ENCODE results near the gene DYNC1LI2.

Gene DYNC1LI2

DNA sequence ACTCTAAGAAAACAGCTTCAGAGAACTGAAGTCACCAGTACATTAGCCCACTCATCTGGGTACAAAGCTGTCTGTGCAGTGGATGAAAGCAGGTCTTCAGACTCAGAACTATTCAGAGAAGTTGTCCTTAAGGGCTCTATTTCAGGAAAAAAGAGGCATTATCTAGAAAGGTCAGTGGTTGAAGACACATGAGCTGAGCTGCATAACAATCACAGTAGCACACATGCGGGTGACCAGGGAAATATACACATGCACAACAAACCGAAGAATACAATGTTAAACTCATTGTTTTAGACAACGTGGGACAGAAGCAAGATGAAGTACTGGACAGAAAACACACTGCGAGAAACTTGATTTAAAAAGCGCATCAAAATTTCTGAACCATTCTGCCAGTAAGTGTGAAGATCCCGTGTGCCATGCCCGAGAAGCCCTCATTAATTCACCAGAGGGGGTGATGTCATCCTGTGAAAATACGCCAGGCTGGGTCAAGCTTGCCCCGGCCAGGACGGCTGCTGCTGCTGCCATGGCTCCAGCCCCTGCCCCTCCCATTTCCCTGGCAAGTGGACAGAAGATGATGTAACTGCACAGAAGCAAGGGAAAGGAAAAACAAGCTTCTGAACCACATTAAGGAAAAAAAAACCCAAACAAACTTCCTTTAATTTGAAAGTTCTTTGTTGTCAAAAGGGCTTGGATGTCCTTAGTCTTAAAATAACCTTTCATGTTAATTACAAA is 10.1 kb downstream of the DYNC1LI2 start:
- CTCF ChIA-PET = interaction anchor here (0.7 to 8.0 kb wide), 15 partner anchors 7 to 133 kb away, joined by 3 to 107 read pairs (median 4); partner anchors contain the start of gene DYNC1LI2
- WGBS (ENCODE audit: insufficient coverage) = 91% methylated on average over 7 of the region's 10 CpGs
- DNase-seq = no peak
- H3K9me3 ChIP-seq (ENCODE audit: control extremely low read depth in 1 of 5, control insufficient read depth in 4 of 5, insufficient read depth in 2 of 5, low read depth in 1 of 5, low read length in 4 of 5) = no peaks in the 10 kb centered on the region
- H3K36me3 ChIP-seq (ENCODE audit: control insufficient read depth in 4 of 4, insufficient read depth in 4 of 4, low read length in 3 of 4) = peaks cover 29 to 79% (median 49%) of the 10 kb centered on the region in 4 experiments
- POLR2A ChIA-PET = no interaction called here
- no peaks in the 10 kb centered on the region for H3K27me3 ChIP-seq (replicated peaks in 2 of 5; ENCODE audit: control insufficient read depth in 4 of 5, insufficient read depth in 5 of 5, low read length in 4 of 5)
- H3K4me1 ChIP-seq (ENCODE audit: control extremely low read depth in 1 of 4, control insufficient read depth in 4 of 4, insufficient read depth in 4 of 4, low read length in 3 of 4) = peaks cover 6 to 20% (median 15%) of the 10 kb centered on the region in 4 experiments
- H3K27ac ChIP-seq (ENCODE audit: insufficient read depth in 1 of 2, low read depth in 1 of 2, low read length in 2 of 2, poor library complexity in 1 of 2, severe bottlenecking in 2 of 2) = peak overlapping the region in 1 of 2 experiments; percentile 44
- no peak overlapping the region for H3K4me3 ChIP-seq (ENCODE audit: control insufficient read depth in 1 of 7, extremely low read depth in 1 of 7, insufficient read depth in 4 of 7, low read depth in 2 of 7, low read length in 6 of 7)

DNA sequence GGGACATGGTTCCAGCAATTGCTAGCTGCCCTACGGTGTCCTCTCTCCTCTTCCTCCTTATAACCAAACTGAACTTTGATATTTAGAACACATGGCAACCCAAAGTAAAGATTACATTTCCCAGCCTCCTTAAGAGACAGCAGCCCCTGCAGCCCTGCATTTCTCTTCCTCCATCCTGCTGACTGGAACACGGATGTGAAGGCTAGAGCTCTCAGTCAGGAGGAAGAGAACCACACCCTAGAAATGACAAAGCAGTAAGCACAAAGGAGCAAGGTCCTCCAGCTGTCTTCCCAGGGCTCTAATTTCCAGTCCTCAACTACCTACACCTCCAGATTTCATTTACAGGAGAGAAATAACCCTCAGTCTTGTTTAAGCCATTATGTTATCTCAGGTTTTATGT is 10.9 kb downstream of the DYNC1LI2 start:
- peaks cover 29 to 83% (median 56%) of the 10 kb centered on the region in 4 experiments for H3K36me3 ChIP-seq (ENCODE audit: control insufficient read depth in 4 of 4, insufficient read depth in 4 of 4, low read length in 3 of 4)
- H3K9me3 ChIP-seq (ENCODE audit: control extremely low read depth in 1 of 5, control insufficient read depth in 4 of 5, insufficient read depth in 2 of 5, low read depth in 1 of 5, low read length in 4 of 5) = no peaks in the 10 kb centered on the region
- no peak for DNase-seq
- peak overlapping the region in 1 of 7 experiments; percentile 3 for H3K4me3 ChIP-seq (ENCODE audit: control insufficient read depth in 1 of 7, extremely low read depth in 1 of 7, insufficient read depth in 4 of 7, low read depth in 2 of 7, low read length in 6 of 7)
- peaks cover 4 to 13% (median 9%) of the 10 kb centered on the region in 4 experiments for H3K4me1 ChIP-seq (ENCODE audit: control extremely low read depth in 1 of 4, control insufficient read depth in 4 of 4, insufficient read depth in 4 of 4, low read length in 3 of 4)
- peak overlapping the region in 1 of 2 experiments; percentile 44 for H3K27ac ChIP-seq (ENCODE audit: insufficient read depth in 1 of 2, low read depth in 1 of 2, low read length in 2 of 2, poor library complexity in 1 of 2, severe bottlenecking in 2 of 2)
- ChIA-PET CTCF (interaction anchor here (0.7 to 8.0 kb wide), 18 partner anchors 8 to 134 kb away, joined by 3 to 107 read pairs (median 4); partner anchors contain the start of gene DYNC1LI2), POLR2A (no interaction called here)
- H3K27me3 ChIP-seq (replicated peaks in 2 of 5; ENCODE audit: control insufficient read depth in 4 of 5, insufficient read depth in 5 of 5, low read length in 4 of 5) = no peaks in the 10 kb centered on the region
- WGBS (ENCODE audit: insufficient coverage) = no CpG with 5 or more reads among the region's 2 CpGs

DNA sequence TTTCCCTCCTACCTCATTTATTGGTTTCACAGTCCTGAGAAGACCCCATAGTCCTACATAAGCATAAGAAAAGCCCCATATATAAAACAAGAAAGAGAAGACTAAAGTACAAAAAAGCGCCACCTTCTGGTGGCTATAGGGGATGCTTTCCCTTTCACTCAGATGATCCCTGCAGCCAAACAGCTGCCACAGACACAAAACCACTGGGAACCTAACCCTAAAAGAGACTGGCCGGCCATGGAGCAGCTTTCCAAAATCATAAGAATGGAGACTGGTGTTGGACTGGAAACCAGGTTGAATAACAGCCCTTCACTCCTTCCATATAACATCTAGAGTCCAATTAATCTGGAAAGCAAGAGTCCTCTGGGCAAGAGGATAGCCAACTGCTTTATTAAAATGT is 11.4 kb downstream of the DYNC1LI2 start:
- H3K9me3 ChIP-seq (ENCODE audit: control extremely low read depth in 1 of 5, control insufficient read depth in 4 of 5, insufficient read depth in 2 of 5, low read depth in 1 of 5, low read length in 4 of 5) = no peaks in the 10 kb centered on the region
- H3K4me1 ChIP-seq (ENCODE audit: control extremely low read depth in 1 of 4, control insufficient read depth in 4 of 4, insufficient read depth in 4 of 4, low read length in 3 of 4) = peaks cover 4 to 13% (median 6%) of the 10 kb centered on the region in 4 experiments
- no peak overlapping the region for H3K4me3 ChIP-seq (ENCODE audit: control insufficient read depth in 1 of 7, extremely low read depth in 1 of 7, insufficient read depth in 4 of 7, low read depth in 2 of 7, low read length in 6 of 7)
- WGBS (ENCODE audit: insufficient coverage) = no CpG with 5 or more reads among the region's 2 CpGs
- peak in 2 of 3 donors; percentile 54 to 62 for DNase-seq
- H3K36me3 ChIP-seq (ENCODE audit: control insufficient read depth in 4 of 4, insufficient read depth in 4 of 4, low read length in 3 of 4) = peaks cover 29 to 81% (median 57%) of the 10 kb centered on the region in 4 experiments
- CTCF ChIA-PET = interaction anchor here (0.7 to 8.0 kb wide), 15 partner anchors 9 to 134 kb away, joined by 3 to 107 read pairs (median 4); partner anchors contain the start of gene DYNC1LI2
- POLR2A ChIA-PET = no interaction called here
- no peaks in the 10 kb centered on the region for H3K27me3 ChIP-seq (replicated peaks in 2 of 5; ENCODE audit: control insufficient read depth in 4 of 5, insufficient read depth in 5 of 5, low read length in 4 of 5)
- H3K27ac ChIP-seq (ENCODE audit: insufficient read depth in 1 of 2, low read depth in 1 of 2, low read length in 2 of 2, poor library complexity in 1 of 2, severe bottlenecking in 2 of 2) = peak overlapping the region in 1 of 2 experiments; percentile 6

DNA sequence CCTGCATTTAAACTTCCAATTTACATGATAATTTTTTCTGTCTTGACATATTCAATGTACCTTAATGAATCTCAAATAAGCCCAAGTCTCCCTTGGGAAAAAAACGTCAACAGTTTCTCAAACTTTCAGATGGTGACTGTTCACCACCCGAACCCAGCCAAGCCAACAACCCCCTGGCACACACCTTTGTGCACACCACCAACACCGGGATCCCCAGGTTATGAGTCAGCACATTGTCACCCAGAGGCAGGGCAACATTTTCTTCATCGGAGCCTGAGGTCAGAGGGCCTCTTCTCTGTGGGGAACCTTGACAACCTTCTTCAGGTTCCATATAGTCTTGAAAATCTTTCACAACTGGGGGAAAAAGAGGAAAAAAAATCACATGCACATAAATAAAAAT is 15.5 kb downstream of the DYNC1LI2 start:
- CTCF ChIA-PET = interaction anchor here (0.8 to 8.0 kb wide), 7 partner anchors 7 to 128 kb away, joined by 3 to 107 read pairs (median 7); partner anchors contain the start of gene DYNC1LI2
- Histone ChIP-seq H3K36me3 (ENCODE audit: control insufficient read depth in 4 of 4, insufficient read depth in 4 of 4, low read length in 3 of 4) (peaks cover 30 to 86% (median 55%) of the 10 kb centered on the region in 4 experiments), H3K4me1 (ENCODE audit: control extremely low read depth in 1 of 4, control insufficient read depth in 4 of 4, insufficient read depth in 4 of 4, low read length in 3 of 4) (peaks cover 2 to 7% (median 5%) of the 10 kb centered on the region in 4 experiments), H3K4me3 (ENCODE audit: control insufficient read depth in 1 of 7, extremely low read depth in 1 of 7, insufficient read depth in 4 of 7, low read depth in 2 of 7, low read length in 6 of 7) (no peak overlapping the region), H3K27ac (ENCODE audit: insufficient read depth in 1 of 2, low read depth in 1 of 2, low read length in 2 of 2, poor library complexity in 1 of 2, severe bottlenecking in 2 of 2) (no peak overlapping the region), H3K27me3 (replicated peaks in 2 of 5; ENCODE audit: control insufficient read depth in 4 of 5, insufficient read depth in 5 of 5, low read length in 4 of 5) (no peaks in the 10 kb centered on the region), H3K9me3 (ENCODE audit: control extremely low read depth in 1 of 5, control insufficient read depth in 4 of 5, insufficient read depth in 2 of 5, low read depth in 1 of 5, low read length in 4 of 5) (no peaks in the 10 kb centered on the region)
- POLR2A ChIA-PET = no interaction called here
- no peak for DNase-seq
- 100% methylated on average over 4 of the region's 4 CpGs for WGBS (ENCODE audit: insufficient coverage)

DNA sequence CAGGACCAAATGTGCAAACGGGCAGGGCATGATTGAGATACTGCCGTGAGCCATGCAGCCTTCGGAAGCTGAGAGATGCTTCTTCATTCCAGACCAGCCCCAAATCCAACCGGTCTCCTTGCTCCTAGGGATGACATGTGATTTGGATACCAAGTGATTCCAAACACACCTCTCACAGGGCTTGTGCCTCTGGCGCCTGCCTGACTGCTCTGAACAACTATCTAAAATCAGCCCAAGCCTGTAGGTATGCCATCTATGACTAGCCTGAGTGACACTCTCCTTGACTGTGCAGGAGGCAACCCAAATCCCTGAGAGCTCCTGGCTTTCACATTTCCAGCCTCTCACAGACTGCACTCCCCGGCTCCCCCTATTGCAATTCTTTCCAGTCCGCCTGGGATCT is 20.3 kb downstream of the DYNC1LI2 start:
- no peak for DNase-seq
- ChIA-PET POLR2A (no interaction called here), CTCF (interaction anchor here (0.6 to 7.9 kb wide), 7 partner anchors 9 to 81 kb away, joined by 3 to 107 read pairs (median 4); no protein-coding TSS in a partner anchor)
- Histone ChIP-seq H3K36me3 (ENCODE audit: control insufficient read depth in 4 of 4, insufficient read depth in 4 of 4, low read length in 3 of 4) (peaks cover 20 to 83% (median 52%) of the 10 kb centered on the region in 4 experiments), H3K27me3 (replicated peaks in 2 of 5; ENCODE audit: control insufficient read depth in 4 of 5, insufficient read depth in 5 of 5, low read length in 4 of 5) (no peaks in the 10 kb centered on the region), H3K27ac (ENCODE audit: insufficient read depth in 1 of 2, low read depth in 1 of 2, low read length in 2 of 2, poor library complexity in 1 of 2, severe bottlenecking in 2 of 2) (no peak overlapping the region), H3K4me1 (ENCODE audit: control extremely low read depth in 1 of 4, control insufficient read depth in 4 of 4, insufficient read depth in 4 of 4, low read length in 3 of 4) (peaks cover 3 to 11% (median 10%) of the 10 kb centered on the region in 4 experiments), H3K4me3 (ENCODE audit: control insufficient read depth in 1 of 7, extremely low read depth in 1 of 7, insufficient read depth in 4 of 7, low read depth in 2 of 7, low read length in 6 of 7) (no peak overlapping the region), H3K9me3 (ENCODE audit: control extremely low read depth in 1 of 5, control insufficient read depth in 4 of 5, insufficient read depth in 2 of 5, low read depth in 1 of 5, low read length in 4 of 5) (no peaks in the 10 kb centered on the region)
- 86% methylated on average over 5 of the region's 7 CpGs for WGBS (ENCODE audit: insufficient coverage)

- Histone ChIP-seq H3K27me3 (replicated peaks in 2 of 5; ENCODE audit: control insufficient read depth in 4 of 5, insufficient read depth in 5 of 5, low read length in 4 of 5) (no peaks in the 10 kb centered on the region), H3K36me3 (ENCODE audit: control insufficient read depth in 4 of 4, insufficient read depth in 4 of 4, low read length in 3 of 4) (peaks cover 19 to 88% (median 54%) of the 10 kb centered on the region in 4 experiments), H3K9me3 (ENCODE audit: control extremely low read depth in 1 of 5, control insufficient read depth in 4 of 5, insufficient read depth in 2 of 5, low read depth in 1 of 5, low read length in 4 of 5) (no peaks in the 10 kb centered on the region), H3K4me1 (ENCODE audit: control extremely low read depth in 1 of 4, control insufficient read depth in 4 of 4, insufficient read depth in 4 of 4, low read length in 3 of 4) (peaks cover 3 to 11% (median 10%) of the 10 kb centered on the region in 4 experiments), H3K27ac (ENCODE audit: insufficient read depth in 1 of 2, low read depth in 1 of 2, low read length in 2 of 2, poor library complexity in 1 of 2, severe bottlenecking in 2 of 2) (no peak overlapping the region), H3K4me3 (ENCODE audit: control insufficient read depth in 1 of 7, extremely low read depth in 1 of 7, insufficient read depth in 4 of 7, low read depth in 2 of 7, low read length in 6 of 7) (no peak overlapping the region)
- no peak for DNase-seq
- CTCF ChIA-PET = interaction anchor here (0.6 to 7.9 kb wide), 15 partner anchors 11 to 296 kb away, joined by 3 to 107 read pairs (median 6); partner anchors contain the start of gene DYNC1LI2
- 100% methylated on average over 3 of the region's 4 CpGs for WGBS (ENCODE audit: insufficient coverage)
- POLR2A ChIA-PET = no interaction called here
Measured at GRCh38 chr16:66728804-66729203, 22.6 kb downstream of the DYNC1LI2 start.

Measured in common myeloid progenitor, CD34-positive (primary cell).